ENCODE measurements around the gene NYAP1. TPM values are rescaled to one million over a fixed set of nuclear protein-coding genes. Genes with fewer than 3 reads are reported as not detected.
"Not testable (repeated sequence)": the region's sequence is repeated elsewhere in the genome, so short reads cannot be mapped to it uniquely, and the experiment has no call there.

NYAP1 gene
- total and polyA plus RNA-seq, 5 experiments from 2014 or later = 0.44 TPM; not detected in 4

- no peak for ATAC-seq
- H3K9me3 Mint-ChIP-seq = no peaks in the 10 kb centered on the region
- H3K27ac Mint-ChIP-seq = peak overlapping the region in 8 of 10 donors; percentile 23 to 77 (median 44)
- no peaks in the 10 kb centered on the region for H3K27me3 Mint-ChIP-seq
- H3K4me1 Mint-ChIP-seq = peaks cover 8 to 13% (median 12%) of the 10 kb centered on the region in 4 donors
- no peak for DNase-seq
- H3K4me3 Mint-ChIP-seq = no peak overlapping the region
- no peaks in the 10 kb centered on the region for H3K36me3 Mint-ChIP-seq
- POLR2A ChIA-PET = interaction anchor here (2.1 to 5.0 kb wide), 2 partner anchors 11 to 14 kb away, joined by 5 to 35 read pairs; partner anchors contain the start of genes MEPCE and ZCWPW1
Observed at GRCh38 chr7:100443096-100443840, 40.5 kb upstream of the NYAP1 start.

GRCh38 chr7:100444311-100445278, 39.1 kb upstream of the NYAP1 start:
- H3K4me3 Mint-ChIP-seq = peak overlapping the region in 2 of 10 donors; percentile 43 to 48
- no peak for DNase-seq
- no peaks in the 10 kb centered on the region for H3K9me3 Mint-ChIP-seq
- ATAC-seq = peak in 1 of 2 donors; percentile 29
- no peaks in the 10 kb centered on the region for H3K36me3 Mint-ChIP-seq
- H3K27ac Mint-ChIP-seq = peak overlapping the region in 5 of 10 donors; percentile 22 to 70 (median 57)
- no peaks in the 10 kb centered on the region for H3K27me3 Mint-ChIP-seq
- peaks cover 8 to 13% (median 12%) of the 10 kb centered on the region in 4 donors for H3K4me1 Mint-ChIP-seq
- POLR2A ChIA-PET = interaction anchor here (1.1 to 5.0 kb wide), 3 partner anchors 9 to 15 kb away, joined by 3 to 35 read pairs (median 22); partner anchors contain the start of genes MEPCE, PPP1R35 and ZCWPW1

GRCh38 chr7:100446040-100446439, 37.7 kb upstream of the NYAP1 start:
- Mint-ChIP-seq H3K4me3 (no peak overlapping the region), H3K27me3 (no peaks in the 10 kb centered on the region), H3K9me3 (no peaks in the 10 kb centered on the region), H3K27ac (peak overlapping the region in 1 of 10 donors; percentile 43), H3K4me1 (peaks cover 11 to 20% (median 18%) of the 10 kb centered on the region in 4 donors), H3K36me3 (no peaks in the 10 kb centered on the region)
- ATAC-seq = no peak
- DNase-seq = no peak
- POLR2A ChIA-PET = interaction anchor here (1.1 to 5.0 kb wide), 3 partner anchors 9 to 17 kb away, joined by 3 to 35 read pairs (median 22); partner anchors contain the start of genes MEPCE, PPP1R35 and ZCWPW1

GRCh38 chr7:100447363-100447762, 36.4 kb upstream of the NYAP1 start:
- H3K4me1 Mint-ChIP-seq = peaks cover 11 to 20% (median 17%) of the 10 kb centered on the region in 4 donors
- not testable (repeated sequence) for ATAC-seq, H3K9me3 Mint-ChIP-seq, H3K4me3 Mint-ChIP-seq, DNase-seq, H3K27me3 Mint-ChIP-seq, H3K36me3 Mint-ChIP-seq, H3K27ac Mint-ChIP-seq
- POLR2A ChIA-PET = interaction anchor here (3.0 to 5.0 kb wide), 2 partner anchors 12 to 18 kb away, joined by 22 to 35 read pairs; partner anchors contain the start of genes MEPCE, PPP1R35 and ZCWPW1

GRCh38 chr7:100449190-100449795, 34.4 kb upstream of the NYAP1 start:
- POLR2A ChIA-PET = interaction anchor here (0.6 to 4.6 kb wide), 7 partner anchors 13 to 101 kb away, joined by 3 to 44 read pairs (median 4); partner anchors contain the start of genes MEPCE, PPP1R35, SPACDR and ZCWPW1
- no peak for DNase-seq
- Mint-ChIP-seq H3K4me1 (peaks cover 6 to 20% (median 15%) of the 10 kb centered on the region in 4 donors), H3K27me3 (no peaks in the 10 kb centered on the region), H3K36me3 (no peaks in the 10 kb centered on the region), H3K4me3 (peak overlapping the region in 5 of 10 donors; percentile 32 to 67 (median 44)), H3K27ac (peak overlapping the region in 5 of 10 donors; percentile 46 to 76 (median 51)), H3K9me3 (no peaks in the 10 kb centered on the region)
- ATAC-seq = no peak

- POLR2A ChIA-PET = interaction anchor here (1.2 to 4.6 kb wide), 3 partner anchors 9 to 23 kb away, joined by 3 to 44 read pairs (median 30); partner anchors contain the start of genes MEPCE, PPP1R35 and ZCWPW1
- DNase-seq (no peak), ATAC-seq (no peak)
- Mint-ChIP-seq H3K27ac (no peak overlapping the region), H3K4me1 (peaks cover 6 to 26% (median 15%) of the 10 kb centered on the region in 4 donors), H3K27me3 (no peaks in the 10 kb centered on the region), H3K9me3 (no peaks in the 10 kb centered on the region), H3K4me3 (no peak overlapping the region), H3K36me3 (peaks cover 0 to 6% (median 0%) of the 10 kb centered on the region in 3 donors)
Observed at GRCh38 chr7:100452513-100452912, 31.2 kb upstream of the NYAP1 start.

GRCh38 chr7:100453854-100454253, 29.9 kb upstream of the NYAP1 start:
- DNase-seq, H3K9me3 Mint-ChIP-seq, H3K27me3 Mint-ChIP-seq, ATAC-seq: not testable (repeated sequence)
- POLR2A ChIA-PET = interaction anchor here (0.6 to 3.7 kb wide), 5 partner anchors 12 to 25 kb away, joined by 3 to 30 read pairs (median 5); partner anchors contain the start of genes MEPCE, PPP1R35 and ZCWPW1
- Mint-ChIP-seq H3K4me1 (peaks cover 6 to 26% (median 15%) of the 10 kb centered on the region in 4 donors), H3K36me3 (peaks cover 0 to 14% (median 0%) of the 10 kb centered on the region in 3 donors), H3K4me3 (peak overlapping the region in 1 of 10 donors; percentile 47), H3K27ac (peak overlapping the region in 2 of 10 donors; percentile 15 to 71)

GRCh38 chr7:100455206-100455605, 28.5 kb upstream of the NYAP1 start:
- Mint-ChIP-seq H3K9me3 (no peaks in the 10 kb centered on the region), H3K4me1 (peaks cover 6 to 26% (median 14%) of the 10 kb centered on the region in 4 donors), H3K4me3 (peak overlapping the region in 2 of 10 donors; percentile 42 to 69), H3K36me3 (peaks cover 0 to 21% (median 2%) of the 10 kb centered on the region in 3 donors), H3K27ac (peak overlapping the region in 7 of 10 donors; percentile 69 to 88 (median 83)), H3K27me3 (no peaks in the 10 kb centered on the region)
- ATAC-seq (no peak), DNase-seq (no peak)
- POLR2A ChIA-PET = interaction anchor here (0.5 to 3.7 kb wide), 6 partner anchors 10 to 218 kb away, joined by 3 to 30 read pairs (median 3); partner anchors contain the start of genes MEPCE, PPP1R35 and ZCWPW1

- DNase-seq (no peak), ATAC-seq (no peak)
- no peaks in the 10 kb centered on the region for H3K27me3 Mint-ChIP-seq
- peak overlapping the region in 2 of 10 donors; percentile 15 to 71 for H3K27ac Mint-ChIP-seq
- peaks cover 0 to 34% (median 2%) of the 10 kb centered on the region in 3 donors for H3K36me3 Mint-ChIP-seq
- H3K9me3 Mint-ChIP-seq = no peaks in the 10 kb centered on the region
- H3K4me1 Mint-ChIP-seq = peaks cover 3 to 20% (median 8%) of the 10 kb centered on the region in 4 donors
- POLR2A ChIA-PET = interaction anchor here (3.7 kb wide), 1 partner anchor 20 kb away, joined by 30 read pairs; the partner anchor contains the start of gene PPP1R35
- no peak overlapping the region for H3K4me3 Mint-ChIP-seq
Observed at GRCh38 chr7:100456562-100456961, 27.2 kb upstream of the NYAP1 start.

- peaks cover 3 to 20% (median 8%) of the 10 kb centered on the region in 4 donors for H3K4me1 Mint-ChIP-seq
- H3K36me3 Mint-ChIP-seq = peaks cover 0 to 35% (median 2%) of the 10 kb centered on the region in 3 donors
- DNase-seq (no peak), ATAC-seq (no peak)
- no peaks in the 10 kb centered on the region for H3K27me3 Mint-ChIP-seq
- no peak overlapping the region for H3K27ac Mint-ChIP-seq
- POLR2A ChIA-PET = interaction anchor here (0.7 kb wide), 1 partner anchor 1471 kb away, joined by 3 read pairs; no protein-coding TSS in a partner anchor
- H3K4me3 Mint-ChIP-seq = no peak overlapping the region
- no peaks in the 10 kb centered on the region for H3K9me3 Mint-ChIP-seq
Observed at GRCh38 chr7:100457033-100457432, 26.7 kb upstream of the NYAP1 start.

GRCh38 chr7:100464210-100464660, 19.5 kb upstream of the NYAP1 start, which contains the start of gene SPACDR:
SPACDR (minus strand) TSS chr7:100464260; CDS start chr7:100464025, 235 bp downstream.
- H3K27ac Mint-ChIP-seq = peak within 1 kb of the TSS in 7 of 10 donors; percentile 28 to 63 (median 46)
- no peak within 1 kb of the TSS for H3K4me3 Mint-ChIP-seq
- POLR2A ChIA-PET = interaction anchor here (0.6 to 3.2 kb wide), 5 partner anchors 14 to 139 kb away, joined by 3 to 12 read pairs (median 9); partner anchors contain the start of genes FBXO24, LRCH4, PPP1R35 and TSC22D4
- no peak for ATAC-seq
- H3K9me3 Mint-ChIP-seq = no peaks in the 10 kb centered on the region
- H3K4me1 Mint-ChIP-seq = peaks cover 1 to 12% (median 6%) of the 10 kb centered on the region in 4 donors
- H3K27me3 Mint-ChIP-seq = no peaks in the 10 kb centered on the region
- no peak for DNase-seq
- peaks cover 0 to 64% (median 2%) of the 10 kb centered on the region in 3 donors for H3K36me3 Mint-ChIP-seq
